Common myeloid progenitor, CD34-positive (primary cell): Measurements from ENCODE around the gene SAMD5.

Experiments
- CTCF ChIA-PET: fragments of 350-600 bp; sonication (Branson Sonifier 250); formaldehyde crosslinking; loops from one replicate; lab custom pipeline; 2021; ENCODE audit warnings: antibody characterized with exemption; lab: Charles Lee
- POLR2A ChIA-PET: fragments of 350-600 bp; sonication (Branson Sonifier 250); formaldehyde crosslinking; loops from one replicate; lab custom pipeline; 2021; ENCODE audit warnings: antibody characterized with exemption; lab: Charles Lee
- DNase-seq, 3 donors: peaks; one replicate each; pipeline versions ENCODE4 v3.0.0 to v3.0.0-alpha.2; 2013
- H3K27ac ChIP-seq, 2 experiments: 1 replicate in 1 of 2; 2 replicates in 1 of 2; pipeline ENCODE4 v1.7.0; 2013; ENCODE audit warnings: inconsistent platforms in 2 of 2, low read length in 2 of 2, mild to moderate bottlenecking in 2 of 2, low read depth in 1 of 2, moderate library complexity in 1 of 2; ENCODE audit not compliant: severe bottlenecking in 2 of 2, insufficient read depth in 1 of 2, poor library complexity in 1 of 2
- H3K27me3 ChIP-seq, 5 experiments: replicated peaks in 2 of 5; 1 replicate in 3 of 5; 2 replicates in 2 of 5; pipeline versions ENCODE4 v1.6.1 to v1.7.0; 2013; ENCODE audit warnings: low read length in 4 of 5, mild to moderate bottlenecking in 2 of 5, moderate library complexity in 2 of 5, inconsistent platforms in 1 of 5; ENCODE audit not compliant: insufficient read depth in 5 of 5, control insufficient read depth in 4 of 5
- H3K36me3 ChIP-seq, 4 experiments: 1 replicate in 2 of 4; 2 replicates in 2 of 4; pipeline versions ENCODE4 v1.6.1 to v1.7.0; 2013; ENCODE audit warnings: low read length in 3 of 4, control low read depth in 1 of 4, mild to moderate bottlenecking in 1 of 4; ENCODE audit not compliant: control insufficient read depth in 4 of 4, insufficient read depth in 4 of 4
- H3K4me1 ChIP-seq, 4 experiments: 1 replicate in 3 of 4; 2 replicates in 1 of 4; pipeline versions ENCODE4 v1.6.1 to v1.7.1; 2013; ENCODE audit warnings: low read length in 3 of 4, mild to moderate bottlenecking in 3 of 4, control low read depth in 1 of 4, inconsistent platforms in 1 of 4, moderate library complexity in 1 of 4; ENCODE audit not compliant: control insufficient read depth in 4 of 4, insufficient read depth in 4 of 4; ENCODE audit errors: control extremely low read depth in 1 of 4
- H3K4me3 ChIP-seq, 7 experiments: 1 replicate in 4 of 7; 2 replicates in 3 of 7; pipeline versions ENCODE4 v1.5.1 to v1.7.0; 2013; ENCODE audit warnings: mild to moderate bottlenecking in 7 of 7, low read length in 6 of 7, moderate library complexity in 6 of 7, inconsistent platforms in 2 of 7, low read depth in 2 of 7, control low read depth in 1 of 7; ENCODE audit not compliant: insufficient read depth in 4 of 7, control insufficient read depth in 1 of 7; ENCODE audit errors: extremely low read depth in 1 of 7
- H3K9me3 ChIP-seq, 5 experiments: 1 replicate in 4 of 5; 2 replicates in 1 of 5; pipeline versions ENCODE4 v1.6.1 to v1.7.1; 2013; ENCODE audit warnings: low read length in 4 of 5, mild to moderate bottlenecking in 2 of 5, inconsistent platforms in 1 of 5, low read depth in 1 of 5, moderate library complexity in 1 of 5; ENCODE audit not compliant: control insufficient read depth in 4 of 5, insufficient read depth in 2 of 5; ENCODE audit errors: control extremely low read depth in 1 of 5
- WGBS: methylation state at CpG from one replicate; pipeline ENCODE4 v1.1.5; 2013; ENCODE audit not compliant: insufficient coverage; 5-methylcytosine and 5-hydroxymethylcytosine counted together

Gene SAMD5

GRCh38 chr6:147548921-147549475, 40.5 kb downstream of the SAMD5 start:
- Histone ChIP-seq H3K27ac (no peak overlapping the region), H3K4me1 (no peaks in the 10 kb centered on the region), H3K9me3 (peaks cover 0 to 5% (median 2%) of the 10 kb centered on the region in 5 experiments), H3K4me3 (no peak overlapping the region), H3K27me3 (peaks cover 2 to 67% (median 20%) of the 10 kb centered on the region in 5 experiments), H3K36me3 (no peaks in the 10 kb centered on the region)
- ChIA-PET CTCF (no interaction called here), POLR2A (no interaction called here)
- WGBS, result 100% methylated on average over 3 of the region's 3 CpGs
- DNase-seq, result no peak

GRCh38 chr6:147549531-147549930, 41.0 kb downstream of the SAMD5 start:
- Histone ChIP-seq H3K36me3 (no peaks in the 10 kb centered on the region), H3K27me3 (peaks cover 2 to 70% (median 24%) of the 10 kb centered on the region in 5 experiments), H3K9me3 (peaks cover 0 to 5% (median 2%) of the 10 kb centered on the region in 5 experiments), H3K27ac (no peak overlapping the region), H3K4me1 (no peaks in the 10 kb centered on the region), H3K4me3 (no peak overlapping the region)
- POLR2A ChIA-PET, result no interaction called here
- CTCF ChIA-PET, result no interaction called here
- 100% methylated on average over 1 of the region's 4 CpGs for WGBS
- no peak for DNase-seq

- no peak for DNase-seq
- no peaks in the 10 kb centered on the region for H3K4me1 ChIP-seq
- no peak overlapping the region for H3K4me3 ChIP-seq
- no CpG with 5 or more reads among the region's 1 CpG for WGBS
- H3K36me3 ChIP-seq, result no peaks in the 10 kb centered on the region
- no peak overlapping the region for H3K27ac ChIP-seq
- ChIA-PET POLR2A (no interaction called here), CTCF (no interaction called here)
- H3K9me3 ChIP-seq, result peaks cover 0 to 5% (median 2%) of the 10 kb centered on the region in 5 experiments
- peaks cover 2 to 60% (median 19%) of the 10 kb centered on the region in 5 experiments for H3K27me3 ChIP-seq
Measured at GRCh38 chr6:147551976-147552375, 43.5 kb downstream of the SAMD5 start.

GRCh38 chr6:147553099-147553498, 44.6 kb downstream of the SAMD5 start:
- Histone ChIP-seq H3K4me3 (no peak overlapping the region), H3K4me1 (no peaks in the 10 kb centered on the region), H3K27me3 (peaks cover 2 to 62% (median 17%) of the 10 kb centered on the region in 5 experiments), H3K27ac (no peak overlapping the region), H3K36me3 (no peaks in the 10 kb centered on the region), H3K9me3 (peaks cover 0 to 7% (median 2%) of the 10 kb centered on the region in 5 experiments)
- ChIA-PET POLR2A (no interaction called here), CTCF (no interaction called here)
- WGBS, result 100% methylated on average over 1 of the region's 1 CpG
- DNase-seq, result no peak

GRCh38 chr6:147554281-147554680, 45.8 kb downstream of the SAMD5 start:
- WGBS, result 98% methylated on average over 4 of the region's 4 CpGs
- no peaks in the 10 kb centered on the region for H3K4me1 ChIP-seq
- POLR2A ChIA-PET, result no interaction called here

GRCh38 chr6:147559006-147559405, 50.5 kb downstream of the SAMD5 start:
- 97% methylated on average over 7 of the region's 7 CpGs for WGBS
- DNase-seq, result no peak
- Histone ChIP-seq H3K4me1 (no peaks in the 10 kb centered on the region), H3K4me3 (no peak overlapping the region), H3K36me3 (no peaks in the 10 kb centered on the region), H3K27me3 (peaks cover 0 to 42% (median 13%) of the 10 kb centered on the region in 5 experiments), H3K9me3 (peaks cover 0 to 3% (median 0%) of the 10 kb centered on the region in 5 experiments), H3K27ac (no peak overlapping the region)
- ChIA-PET POLR2A (no interaction called here), CTCF (no interaction called here)

More at GRCh38 chr6:147554281-147554680, 45.8 kb downstream of the SAMD5 start:
- CTCF ChIA-PET, result no interaction called here
- Histone ChIP-seq H3K36me3 (no peaks in the 10 kb centered on the region), H3K27ac (no peak overlapping the region), H3K4me3 (no peak overlapping the region), H3K9me3 (peaks cover 0 to 4% (median 0%) of the 10 kb centered on the region in 5 experiments), H3K27me3 (peaks cover 0 to 56% (median 14%) of the 10 kb centered on the region in 5 experiments)
- no peak for DNase-seq

GRCh38 chr6:147560670-147561069, 52.2 kb downstream of the SAMD5 start:
- CTCF ChIA-PET, result no interaction called here
- H3K4me1 ChIP-seq, result no peaks in the 10 kb centered on the region

More at GRCh38 chr6:147560670-147561069, 52.2 kb downstream of the SAMD5 start:
- H3K9me3 ChIP-seq, result peaks cover 0 to 3% (median 0%) of the 10 kb centered on the region in 5 experiments
- no peaks in the 10 kb centered on the region for H3K36me3 ChIP-seq
- no peak for DNase-seq
- H3K27ac ChIP-seq, result no peak overlapping the region
- no peak overlapping the region for H3K4me3 ChIP-seq
- POLR2A ChIA-PET, result no interaction called here
- H3K27me3 ChIP-seq, result peaks cover 0 to 37% (median 12%) of the 10 kb centered on the region in 5 experiments
